Prostate gland (tissue), 2 donors: ENCODE data around the gene SCMH1.

Source experiments
- CTCF ChIP-seq, 4 experiments: fragments of 200-600 bp in 2 of 4; fragments of 450-650 bp in 2 of 4; sonication (generic) in 2 of 4; IDR thresholded peaks; 1 replicate in 3 of 4; 2 replicates in 1 of 4; pipeline ENCODE4 v1.5.1; 2016 to 2019; ENCODE audit warnings: antibody characterized with exemption in 4 of 4, mild to moderate bottlenecking in 2 of 4, moderate library complexity in 2 of 4
- POLR2AphosphoS5 ChIP-seq: sonication (generic); formaldehyde crosslinking; IDR thresholded peaks from one replicate; pipeline ENCODE4 v1.6.1; 2017; ENCODE audit warnings: antibody characterized with exemption

- no peak for TF ChIP-seq CTCF (IDR thresholded peaks at IDR 0.05)
- no peak for TF ChIP-seq POLR2AphosphoS5
These were observed 255.2 kb downstream of the SCMH1 start for GRCh38 chr1:40986956-40987355.
